ENCODE measurements around the gene SH2D5. TPM values are rescaled to one million over a fixed set of nuclear protein-coding genes. Genes with fewer than 3 reads are reported as not detected.
A peak's percentile ranks its signal among the peaks of the same experiment; 100 is the strongest.

SH2D5 gene
- total RNA-seq, 1 experiment from 2014 or later, result 8.7 TPM

- Mint-ChIP-seq H3K4me3 (no peak overlapping the region), H3K9me3 (no peaks in the 10 kb centered on the region; a peak in 1 of 5 replicates), H3K27ac (peak overlapping the region in 1 of 3 experiments; percentile 85; a peak in 1 of 7 replicates), H3K27me3 (ENCODE audit: low read depth) (peaks cover 28% of the 10 kb centered on the region), H3K36me3 (ENCODE audit: insufficient read depth in 1 of 3, low read depth in 3 of 3) (no peaks in the 10 kb centered on the region), H3K4me1 (peaks cover 17 to 22% of the 10 kb centered on the region in 2 experiments)
- no CpG with 5 or more reads among the region's 35 CpGs for WGBS (ENCODE audit: extremely low coverage, insufficient read length, low lambda C conversion rate)
- H2AFZ ChIP-seq (ENCODE audit: low read length), result no peak overlapping the region
- H3K27me3 ChIP-seq (ENCODE audit: insufficient read depth, low read length), result no peaks in the 10 kb centered on the region; the same call in 1 of the 2 replicates
- no peak overlapping the region for H2BK15ac ChIP-seq (ENCODE audit: low read depth, low read length)
- no peak overlapping the region for H3K27ac ChIP-seq (ENCODE audit: insufficient read length, low read depth, low read length)
- peaks cover 4% of the 10 kb centered on the region; the same call in 1 of the 2 replicates for H3K4me1 ChIP-seq (ENCODE audit: insufficient read depth, low read length)
- peak; percentile 25 for DNase-seq
- no peak overlapping the region for H4K91ac ChIP-seq (ENCODE audit: insufficient read length, low read depth, low read length)
- no peak overlapping the region; the same call in 1 of the 2 replicates for H3K14ac ChIP-seq (ENCODE audit: insufficient read depth, low read length)
- peaks cover 3% of the 10 kb centered on the region for H3K23me2 ChIP-seq (ENCODE audit: insufficient read length, low read depth, low read length, poor library complexity, severe bottlenecking)
- H4K5ac ChIP-seq (ENCODE audit: insufficient read length, low read depth, low read length), result no peak overlapping the region
- H3K23ac ChIP-seq (ENCODE audit: insufficient read length, low read depth, low read length), result no peak overlapping the region
- H2BK120ac ChIP-seq (ENCODE audit: low read depth, low read length, poor library complexity, severe bottlenecking), result no peak overlapping the region
- H2BK12ac ChIP-seq (ENCODE audit: insufficient read length, low read depth, low read length), result no peak overlapping the region
- no peaks in the 10 kb centered on the region for H3K79me2 ChIP-seq (ENCODE audit: insufficient read depth, low read length)
- H3K56ac ChIP-seq (ENCODE audit: insufficient read length, low read depth, low read length), result no peak overlapping the region
- no peak overlapping the region for H2BK20ac ChIP-seq (ENCODE audit: low read depth, low read length, poor library complexity, severe bottlenecking)
- H3T11ph ChIP-seq (ENCODE audit: low read length), result no peak overlapping the region
- no peak overlapping the region for H3K9ac ChIP-seq (ENCODE audit: extremely low read depth, insufficient read length, low read length)
- H4K8ac ChIP-seq (replicated peaks; ENCODE audit: insufficient read length, low read depth, low read length), result no peak overlapping the region
- no peaks in the 10 kb centered on the region for H3K9me3 ChIP-seq (ENCODE audit: control insufficient read depth, low read depth, low read length)
- H3K18ac ChIP-seq (ENCODE audit: insufficient read length, low read depth, low read length), result no peak overlapping the region
- no peak overlapping the region for H3K4me2 ChIP-seq (ENCODE audit: insufficient read depth, insufficient read length, low read length)
- H2AK5ac ChIP-seq (ENCODE audit: insufficient read length, low read length), result no peak overlapping the region
- no peaks in the 10 kb centered on the region for H4K20me1 ChIP-seq (ENCODE audit: control insufficient read depth, insufficient read depth, insufficient read length)
- no peak overlapping the region for H2BK5ac ChIP-seq (ENCODE audit: insufficient read length, low read length)
- no peak overlapping the region for H3K4ac ChIP-seq (ENCODE audit: low read depth, low read length)
- TF ChIP-seq, protein P1, sequence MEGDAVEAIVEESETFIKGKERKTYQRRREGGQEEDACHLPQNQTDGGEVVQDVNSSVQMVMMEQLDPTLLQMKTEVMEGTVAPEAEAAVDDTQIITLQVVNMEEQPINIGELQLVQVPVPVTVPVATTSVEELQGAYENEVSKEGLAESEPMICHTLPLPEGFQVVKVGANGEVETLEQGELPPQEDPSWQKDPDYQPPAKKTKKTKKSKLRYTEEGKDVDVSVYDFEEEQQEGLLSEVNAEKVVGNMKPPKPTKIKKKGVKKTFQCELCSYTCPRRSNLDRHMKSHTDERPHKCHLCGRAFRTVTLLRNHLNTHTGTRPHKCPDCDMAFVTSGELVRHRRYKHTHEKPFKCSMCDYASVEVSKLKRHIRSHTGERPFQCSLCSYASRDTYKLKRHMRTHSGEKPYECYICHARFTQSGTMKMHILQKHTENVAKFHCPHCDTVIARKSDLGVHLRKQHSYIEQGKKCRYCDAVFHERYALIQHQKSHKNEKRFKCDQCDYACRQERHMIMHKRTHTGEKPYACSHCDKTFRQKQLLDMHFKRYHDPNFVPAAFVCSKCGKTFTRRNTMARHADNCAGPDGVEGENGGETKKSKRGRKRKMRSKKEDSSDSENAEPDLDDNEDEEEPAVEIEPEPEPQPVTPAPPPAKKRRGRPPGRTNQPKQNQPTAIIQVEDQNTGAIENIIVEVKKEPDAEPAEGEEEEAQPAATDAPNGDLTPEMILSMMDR (conservative IDR thresholded peaks at IDR 0.05), result no peak
- no peaks in the 10 kb centered on the region for H3K79me1 ChIP-seq (ENCODE audit: insufficient read depth, low read depth, low read length, poor library complexity, severe bottlenecking)
Measured at GRCh38 chr1:20723537-20724363, 8.8 kb downstream of the SH2D5 start.

All from H9 (cell line).